HG03108 (cell line): ENCODE data around the gene MGAT5.
A peak's percentile ranks its signal among the peaks of the same experiment; 100 is the strongest.

Experiments used
- ATAC-seq: cut with Tn5 transposase; IDR thresholded peaks from one replicate; pipeline ENCODE4 v1.9.1; 2021; ENCODE audit warnings: moderate library complexity; ENCODE audit not compliant: unreplicated experiment

Gene MGAT5

GRCh38 chr2:134411828-134412638, 158.2 kb downstream of the MGAT5 start:
- ATAC-seq: peak; percentile 94

GRCh38 chr2:134412639-134412999, 158.7 kb downstream of the MGAT5 start:
- ATAC-seq: no peak

GRCh38 chr2:134413430-134413829, 159.6 kb downstream of the MGAT5 start:
- no peak for ATAC-seq

- ATAC-seq: no peak
Measured at GRCh38 chr2:134413912-134414311, 160.0 kb downstream of the MGAT5 start.

GRCh38 chr2:134416018-134416417, 162.1 kb downstream of the MGAT5 start:
- no peak for ATAC-seq

GRCh38 chr2:134416637-134417036, 162.8 kb downstream of the MGAT5 start:
- no peak for ATAC-seq

- ATAC-seq: no peak
Measured at GRCh38 chr2:134417968-134418582, 164.2 kb downstream of the MGAT5 start.

GRCh38 chr2:134420259-134420658, 166.4 kb downstream of the MGAT5 start:
- no peak for ATAC-seq

- ATAC-seq: no peak
Measured at GRCh38 chr2:134420920-134421319, 167.0 kb downstream of the MGAT5 start.

- no peak for ATAC-seq
Measured at GRCh38 chr2:134421556-134422328, 167.9 kb downstream of the MGAT5 start.

- ATAC-seq: no peak
Measured at GRCh38 chr2:134425724-134426496, 172.0 kb downstream of the MGAT5 start.

- no peak for ATAC-seq
Measured at GRCh38 chr2:134426721-134427120, 172.8 kb downstream of the MGAT5 start.

GRCh38 chr2:134429886-134430285, 176.0 kb downstream of the MGAT5 start:
- ATAC-seq: no peak

GRCh38 chr2:134431838-134432434, 178.1 kb downstream of the MGAT5 start:
- no peak for ATAC-seq

GRCh38 chr2:134432435-134432883, 178.6 kb downstream of the MGAT5 start:
- ATAC-seq: no peak

- no peak for ATAC-seq
Measured at GRCh38 chr2:134433469-134433868, 179.6 kb downstream of the MGAT5 start.

GRCh38 chr2:134433979-134434378, 180.1 kb downstream of the MGAT5 start:
- no peak for ATAC-seq

- no peak for ATAC-seq
Measured at GRCh38 chr2:134435505-134435904, 181.6 kb downstream of the MGAT5 start.

- ATAC-seq: no peak
Measured at GRCh38 chr2:134435936-134436335, 182.1 kb downstream of the MGAT5 start.

GRCh38 chr2:134436706-134437105, 182.8 kb downstream of the MGAT5 start:
- no peak for ATAC-seq

GRCh38 chr2:134438371-134438770, 184.5 kb downstream of the MGAT5 start:
- ATAC-seq: no peak
